ENCODE measurements around the gene INF2.

INF2 gene

DNA sequence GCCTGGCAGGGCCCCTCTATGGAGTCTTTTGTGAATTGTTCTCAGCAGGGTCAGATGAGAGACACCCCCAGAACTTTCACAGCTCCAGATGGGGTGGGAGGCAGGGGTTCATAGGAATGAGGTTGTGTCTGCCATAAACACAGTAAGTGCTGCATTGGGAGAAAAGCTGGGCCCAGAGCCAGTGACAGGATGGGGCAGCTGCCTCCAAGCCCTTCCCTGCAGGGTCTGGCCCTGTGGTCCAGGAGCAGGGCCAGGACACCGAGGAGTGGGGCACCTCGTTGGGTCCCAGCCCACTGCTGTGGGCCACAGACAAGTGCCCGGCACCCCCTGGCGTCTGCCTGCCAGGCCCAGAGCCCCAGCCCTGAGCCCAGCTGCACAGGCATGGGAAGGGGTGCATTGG is 13.3 kb downstream of the INF2 start:
- no peak for DNase-seq (ENCODE audit: low spot score)

GRCh38 chr14:104703269-104703668 is 13.9 kb downstream of the INF2 start:
- DNase-seq (ENCODE audit: low spot score): no peak

DNA sequence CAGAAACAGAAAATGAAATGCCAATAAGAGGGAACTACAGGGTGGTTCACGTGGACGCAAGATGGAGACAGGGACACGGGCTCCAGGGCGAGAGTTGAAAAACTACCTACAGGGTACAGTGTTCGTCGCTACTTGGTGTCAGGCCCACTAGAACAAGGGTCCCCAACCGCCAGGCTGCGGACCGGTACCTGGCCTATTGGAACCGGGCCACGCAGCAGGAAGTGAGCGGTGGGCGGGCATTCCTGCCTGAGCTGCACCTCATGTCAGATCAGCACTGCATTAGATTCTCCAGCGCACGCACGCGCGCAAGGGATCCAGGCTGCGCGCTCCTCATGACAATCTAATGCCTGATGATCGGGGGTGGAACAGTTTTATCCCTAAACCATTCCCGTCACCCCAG is 14.8 kb downstream of the INF2 start:
- no peak for DNase-seq (ENCODE audit: low spot score)

GRCh38 chr14:104705340-104706047 is 16.1 kb downstream of the INF2 start:
- peak; percentile 40 for DNase-seq (ENCODE audit: low spot score)

DNA sequence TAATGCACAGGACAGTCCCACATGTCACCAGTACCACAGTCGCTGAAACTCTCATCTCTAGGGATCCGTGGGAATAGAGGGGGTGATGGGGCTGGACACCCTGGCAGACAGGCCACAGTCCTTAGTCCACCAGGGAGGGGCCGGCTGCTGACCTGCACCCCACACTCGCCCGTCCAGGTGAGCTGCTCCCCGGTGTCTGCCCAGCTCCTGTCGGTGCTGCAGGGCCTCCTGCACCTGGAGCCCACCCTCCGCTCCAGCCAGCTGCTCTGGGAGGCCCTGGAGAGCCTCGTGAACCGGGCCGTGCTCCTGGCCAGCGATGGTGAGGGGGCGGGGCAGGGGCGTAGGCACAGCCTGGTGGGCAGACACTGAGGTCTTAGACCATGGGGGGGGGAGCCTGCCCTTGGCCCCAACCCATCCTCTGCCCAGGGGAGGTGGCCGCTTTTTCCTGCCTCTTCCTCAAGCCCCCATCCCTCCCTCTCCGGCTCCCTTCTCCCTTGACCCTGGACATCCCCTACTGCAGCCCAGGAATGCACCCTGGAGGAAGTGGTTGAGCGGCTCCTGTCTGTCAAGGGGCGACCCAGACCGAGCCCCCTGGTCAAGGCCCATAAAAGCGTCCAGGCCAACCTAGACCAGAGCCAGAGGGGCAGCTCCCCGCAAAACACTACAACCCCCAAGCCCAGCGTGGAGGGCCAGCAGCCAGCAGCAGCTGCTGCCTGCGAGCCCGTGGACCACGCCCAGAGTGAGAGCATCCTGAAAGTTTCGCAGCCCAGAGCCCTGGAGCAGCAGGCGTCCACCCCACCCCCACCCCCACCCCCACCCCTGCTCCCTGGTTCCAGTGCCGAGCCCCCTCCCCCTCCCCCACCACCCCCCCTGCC is 17.6 kb downstream of the INF2 start:
- no peak for DNase-seq (ENCODE audit: low spot score)

GRCh38 chr14:104707608-104708595 is 18.5 kb downstream of the INF2 start:
- no peak for DNase-seq (ENCODE audit: low spot score)

- DNase-seq (ENCODE audit: low spot score): peak; percentile 54
Measured at GRCh38 chr14:104708606-104709268, 19.3 kb downstream of the INF2 start.

GRCh38 chr14:104709387-104710039 is 20.1 kb downstream of the INF2 start:
- no peak for DNase-seq (ENCODE audit: low spot score)

DNA sequence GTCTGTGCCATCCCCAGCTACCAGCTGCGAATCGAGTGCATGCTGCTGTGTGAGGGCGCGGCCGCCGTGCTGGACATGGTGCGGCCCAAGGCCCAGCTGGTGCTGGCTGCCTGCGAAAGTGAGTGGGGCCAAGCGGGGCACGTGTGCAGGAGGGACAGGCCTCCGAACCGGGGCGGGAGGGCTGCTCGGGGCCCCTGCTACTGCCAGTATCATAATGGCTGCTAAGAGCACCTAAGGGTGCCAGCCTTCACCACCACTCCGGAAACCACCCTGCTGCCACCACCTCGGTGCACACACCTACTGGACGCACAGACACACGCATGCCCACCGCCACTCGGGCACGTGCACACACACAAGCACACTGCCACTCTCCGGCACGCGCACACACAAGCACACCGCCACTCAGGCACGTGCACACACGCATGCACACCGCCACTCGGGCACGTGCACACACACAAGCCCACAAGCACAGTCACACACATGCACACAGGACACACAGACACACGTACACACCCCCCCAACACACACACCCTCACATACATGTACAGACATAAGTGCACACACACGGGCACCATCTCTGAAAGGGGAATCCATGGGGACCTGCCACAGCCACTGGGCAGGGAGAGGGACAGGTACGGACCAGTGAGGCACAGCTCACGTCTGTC is 20.8 kb downstream of the INF2 start:
- no peak for DNase-seq (ENCODE audit: low spot score)

GRCh38 chr14:104712881-104713734 is 23.7 kb downstream of the INF2 start:
- DNase-seq (ENCODE audit: low spot score): no peak

- no peak for DNase-seq (ENCODE audit: low spot score)
Measured at GRCh38 chr14:104714066-104714465, 24.6 kb downstream of the INF2 start.

- DNase-seq (ENCODE audit: low spot score): no peak
Measured at GRCh38 chr14:104714681-104715080, 25.3 kb downstream of the INF2 start.

- no peak for DNase-seq (ENCODE audit: low spot score)
Measured at GRCh38 chr14:104715416-104715815, 26.0 kb downstream of the INF2 start.

- no peak for DNase-seq (ENCODE audit: low spot score)
Measured at GRCh38 chr14:104715871-104716270, 26.5 kb downstream of the INF2 start.

DNA sequence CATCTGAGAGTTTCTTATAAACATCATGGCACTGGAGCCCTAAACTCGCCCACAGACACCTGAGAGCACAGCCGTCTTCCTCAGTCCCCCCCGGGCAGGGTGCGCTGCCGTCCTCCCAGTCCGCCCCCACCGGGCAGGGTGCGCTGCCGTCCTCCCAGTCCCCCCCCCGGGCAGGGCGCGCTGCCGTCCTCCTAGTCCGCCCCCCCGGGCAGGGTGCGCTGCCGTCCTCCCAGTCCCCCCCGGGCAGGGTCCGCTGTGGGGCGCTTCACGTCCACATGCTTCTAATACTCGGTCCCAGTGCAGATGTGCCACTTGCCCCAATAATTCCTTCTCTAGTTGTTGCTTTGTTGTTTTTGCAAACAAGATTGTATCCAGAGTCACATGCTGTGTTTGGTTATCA is 27.7 kb downstream of the INF2 start:
- DNase-seq (ENCODE audit: low spot score): no peak

DNA sequence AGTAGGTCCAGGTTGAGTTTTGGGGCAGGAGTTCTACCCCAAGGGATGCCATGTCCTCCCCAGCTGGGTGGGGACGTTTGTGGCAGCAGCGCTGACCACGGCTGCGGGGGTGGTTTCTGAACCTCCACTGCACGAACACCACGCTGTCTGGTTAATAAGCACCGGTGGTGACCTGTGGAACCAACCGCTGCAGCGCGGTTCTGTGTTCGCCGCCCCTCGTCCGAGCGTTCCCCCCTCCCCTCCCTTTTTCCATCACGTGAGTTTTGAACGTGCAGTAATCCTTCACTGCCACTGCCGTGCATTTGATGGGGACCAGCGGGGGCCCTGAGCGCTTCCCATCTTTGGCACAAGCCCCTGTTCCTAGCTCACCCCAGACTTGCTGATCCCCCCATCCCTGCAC is 28.2 kb downstream of the INF2 start:
- no peak for DNase-seq (ENCODE audit: low spot score)

DNA sequence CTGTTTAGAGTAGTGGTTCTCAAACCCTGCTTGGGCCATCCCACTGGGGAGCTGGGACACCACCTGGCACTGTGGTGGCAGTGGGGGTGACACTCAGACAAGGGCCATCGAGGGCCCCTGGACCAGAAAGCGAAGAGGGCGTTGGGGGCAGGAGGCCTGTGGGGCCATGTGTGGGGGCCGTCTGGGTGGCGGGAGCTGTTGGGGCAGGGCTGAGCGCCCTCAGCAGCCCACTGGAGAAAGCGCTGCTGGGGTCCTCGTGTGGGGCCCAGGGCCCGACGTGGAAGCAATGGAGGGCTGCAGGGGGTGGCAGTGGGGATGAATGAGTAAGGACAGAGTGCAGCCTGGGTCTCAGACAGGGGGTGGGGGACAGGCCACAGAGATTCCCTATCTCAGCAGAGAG is 28.7 kb downstream of the INF2 start:
- DNase-seq (ENCODE audit: low spot score): no peak

- DNase-seq (ENCODE audit: low spot score): no peak
Measured at GRCh38 chr14:104718871-104719270, 29.5 kb downstream of the INF2 start.

DNA sequence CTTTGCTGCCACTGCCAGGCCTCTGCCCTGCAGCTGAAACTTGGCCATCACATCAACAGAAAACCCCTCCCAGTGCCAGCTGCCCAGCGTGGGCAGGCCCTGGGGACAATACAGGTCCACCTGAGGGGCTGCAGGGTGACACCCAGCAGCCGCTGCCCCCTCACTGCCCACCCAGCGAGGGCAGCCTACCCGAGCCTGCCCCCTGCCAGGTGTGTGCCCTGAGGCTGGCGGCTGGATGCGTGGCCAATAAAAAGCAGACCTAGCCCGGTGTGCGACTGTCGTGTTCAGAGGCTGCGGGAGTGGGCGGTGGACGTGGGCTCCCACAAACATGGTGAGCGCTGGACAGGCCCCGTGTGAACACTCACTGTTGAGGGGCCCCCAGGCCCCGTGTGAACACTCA is 29.9 kb downstream of the INF2 start:
- DNase-seq (ENCODE audit: low spot score): no peak

Data from SW480 (cell line).